Mesenchymal stem cell (in vitro differentiated cells and primary cell): ENCODE data around the gene ZNF511.

Source experiments
- DNase-seq: peaks from one replicate; pipeline ENCODE4 v3.0.0-alpha.2; 2013
- H2AFZ ChIP-seq: one replicate; pipeline ENCODE4 v1.6.1; 2013; ENCODE audit warnings: low read depth, mild to moderate bottlenecking, control low read depth, inconsistent platforms, low read length, moderate library complexity
- H2AK5ac ChIP-seq: 2 replicates; pipeline ENCODE4 v1.6.1; 2013; ENCODE audit warnings: low read length, moderate library complexity, mild to moderate bottlenecking, inconsistent platforms; ENCODE audit not compliant: severe bottlenecking
- H2BK120ac ChIP-seq: one replicate; pipeline ENCODE4 v1.6.1; 2013; ENCODE audit warnings: low read depth, mild to moderate bottlenecking, inconsistent platforms, low read length, moderate library complexity
- H2BK12ac ChIP-seq, 2 experiments: one replicate each; pipeline ENCODE4 v1.6.1; 2013; ENCODE audit warnings: inconsistent platforms in 2 of 2, low read length in 2 of 2, mild to moderate bottlenecking in 2 of 2, moderate library complexity in 2 of 2, control low read depth in 1 of 2
- H2BK15ac ChIP-seq: one replicate; pipeline ENCODE4 v1.6.1; 2013; ENCODE audit warnings: mild to moderate bottlenecking, low read depth, inconsistent platforms; ENCODE audit not compliant: poor library complexity, severe bottlenecking
- H2BK5ac ChIP-seq: 2 replicates; pipeline ENCODE4 v1.6.1; 2013; ENCODE audit warnings: low read depth, mild to moderate bottlenecking, low read length, control low read depth, inconsistent platforms; ENCODE audit not compliant: poor library complexity, severe bottlenecking
- H3K14ac ChIP-seq, 2 experiments: one replicate each; pipeline ENCODE4 v1.6.1; 2013; ENCODE audit warnings: inconsistent platforms in 2 of 2, low read length in 2 of 2, control low read depth in 1 of 2, mild to moderate bottlenecking in 1 of 2, moderate library complexity in 1 of 2
- H3K18ac ChIP-seq, 2 experiments: one replicate each; pipeline ENCODE4 v1.6.1; 2013; ENCODE audit warnings: inconsistent platforms in 2 of 2, low read length in 2 of 2, control low read depth in 1 of 2, low read depth in 1 of 2, mild to moderate bottlenecking in 1 of 2
- H3K23ac ChIP-seq, 2 experiments: one replicate each; pipeline ENCODE4 v1.6.1; 2013; ENCODE audit warnings: inconsistent platforms in 2 of 2, low read length in 2 of 2, mild to moderate bottlenecking in 2 of 2, moderate library complexity in 2 of 2, control low read depth in 1 of 2
- H3K27ac ChIP-seq: 2 replicates; pipeline ENCODE4 v1.5.1; 2013; ENCODE audit warnings: mild to moderate bottlenecking, moderate library complexity, low read length, control low read depth, inconsistent platforms; ENCODE audit not compliant: poor library complexity, severe bottlenecking
- H3K27me3 ChIP-seq, 2 experiments: 2 replicates each; pipeline versions ENCODE4 v1.6.1 to v1.7.0; 2013; ENCODE audit warnings: low read length in 2 of 2, mild to moderate bottlenecking in 2 of 2, moderate library complexity in 2 of 2, control low read depth in 1 of 2, inconsistent platforms in 1 of 2; ENCODE audit not compliant: control insufficient read depth in 1 of 2, insufficient read depth in 1 of 2
- H3K36me3 ChIP-seq, 2 experiments: 2 replicates each; pipeline versions ENCODE4 v1.6.1 to v1.7.0; 2013; ENCODE audit warnings: low read length in 2 of 2, control low read depth in 1 of 2, inconsistent platforms in 1 of 2, low read depth in 1 of 2, mild to moderate bottlenecking in 1 of 2; ENCODE audit not compliant: insufficient read depth in 2 of 2, control insufficient read depth in 1 of 2
- H3K4ac ChIP-seq, 2 experiments: one replicate each; pipeline ENCODE4 v1.6.1; 2013; ENCODE audit warnings: inconsistent platforms in 2 of 2, low read length in 2 of 2, mild to moderate bottlenecking in 2 of 2, moderate library complexity in 2 of 2, control low read depth in 1 of 2, low read depth in 1 of 2
- H3K4me1 ChIP-seq: 2 replicates; pipeline ENCODE4 v1.6.1; 2013; ENCODE audit warnings: low read depth, low read length, control low read depth; ENCODE audit not compliant: control insufficient read depth, insufficient read depth
- H3K4me2 ChIP-seq: 2 replicates; pipeline ENCODE4 v1.6.1; 2013; ENCODE audit warnings: low read length, mild to moderate bottlenecking, inconsistent platforms; ENCODE audit not compliant: poor library complexity, severe bottlenecking
- H3K4me3 ChIP-seq, 2 experiments: 2 replicates each; pipeline versions ENCODE4 v1.5.1 to v1.7.0; 2013; ENCODE audit warnings: low read length in 2 of 2, mild to moderate bottlenecking in 2 of 2, control low read depth in 1 of 2, low read depth in 1 of 2; ENCODE audit not compliant: insufficient read depth in 1 of 2
- H3K79me1 ChIP-seq: replicated peaks from 2 replicates; pipeline ENCODE4 v1.6.1; 2013; ENCODE audit warnings: mild to moderate bottlenecking, control low read depth, low read length, inconsistent platforms; ENCODE audit not compliant: poor library complexity, severe bottlenecking
- H3K9ac ChIP-seq: 2 replicates; pipeline ENCODE4 v1.7.0; 2013; ENCODE audit warnings: mild to moderate bottlenecking, low read length, moderate library complexity
- H3K9me3 ChIP-seq: 2 replicates; pipeline ENCODE4 v1.7.0; 2013; ENCODE audit warnings: mild to moderate bottlenecking, low read length; ENCODE audit not compliant: control insufficient read depth
- H4K8ac ChIP-seq: one replicate; pipeline ENCODE4 v1.6.1; 2013; ENCODE audit warnings: inconsistent platforms, mild to moderate bottlenecking, low read length, moderate library complexity
- H4K91ac ChIP-seq: one replicate; pipeline ENCODE4 v1.6.1; 2013; ENCODE audit warnings: mild to moderate bottlenecking, low read length, inconsistent platforms
- WGBS: methylation state at CpG from one replicate; pipeline ENCODE4 v1.1.7; 2013; ENCODE audit warnings: mixed read lengths; 5-methylcytosine and 5-hydroxymethylcytosine counted together

ZNF511 gene

GRCh38 chr10:133286366-133286765, 22.3 kb upstream of the ZNF511 start:
- WGBS = 92% methylated on average over 18 of the region's 18 CpGs
- Histone ChIP-seq H3K36me3 (peaks cover 85 to 90% of the 10 kb centered on the region in 2 experiments), H3K23ac (no peak overlapping the region), H3K4me3 (no peak overlapping the region), H3K9ac (no peak overlapping the region), H3K27ac (no peak overlapping the region), H4K91ac (no peak overlapping the region), H2BK12ac (no peak overlapping the region), H4K8ac (no peak overlapping the region), H3K4ac (no peak overlapping the region), H3K4me1 (peaks cover 1% of the 10 kb centered on the region), H2BK120ac (no peak overlapping the region), H3K4me2 (no peak overlapping the region), H2AK5ac (no peak overlapping the region), H3K18ac (no peak overlapping the region), H3K14ac (no peak overlapping the region), H2BK15ac (no peak overlapping the region), H2BK5ac (no peak overlapping the region), H3K9me3 (no peaks in the 10 kb centered on the region), H3K27me3 (no peaks in the 10 kb centered on the region), H3K79me1 (peaks cover 36% of the 10 kb centered on the region), H2AFZ (no peak overlapping the region)
- no peak for DNase-seq

GRCh38 chr10:133287832-133288500, 20.7 kb upstream of the ZNF511 start:
- no peak overlapping the region for H3K4me2 ChIP-seq
- H4K8ac ChIP-seq = no peak overlapping the region
- no peak overlapping the region for H2BK12ac ChIP-seq
- no peak overlapping the region for H3K18ac ChIP-seq
- no peaks in the 10 kb centered on the region for H3K27me3 ChIP-seq
- H3K27ac ChIP-seq = no peak overlapping the region
- no peak overlapping the region for H4K91ac ChIP-seq
- H3K4ac ChIP-seq = no peak overlapping the region
- WGBS = over 99% methylated on average over 36 of the region's 46 CpGs
- H3K79me1 ChIP-seq = peaks cover 39% of the 10 kb centered on the region
- H2AK5ac ChIP-seq = no peak overlapping the region
- H3K36me3 ChIP-seq = peaks cover 76 to 82% of the 10 kb centered on the region in 2 experiments
- no peak overlapping the region for H3K23ac ChIP-seq
- no peak overlapping the region for H2AFZ ChIP-seq
- H3K14ac ChIP-seq = no peak overlapping the region
- H2BK5ac ChIP-seq = no peak overlapping the region
- peaks cover 8% of the 10 kb centered on the region for H3K4me1 ChIP-seq
- no peak overlapping the region for H3K4me3 ChIP-seq
- no peak overlapping the region for H2BK120ac ChIP-seq
- no peak for DNase-seq
- no peak overlapping the region for H3K9ac ChIP-seq
- no peak overlapping the region for H2BK15ac ChIP-seq
- H3K9me3 ChIP-seq = no peaks in the 10 kb centered on the region

GRCh38 chr10:133289761-133290160, 19.0 kb upstream of the ZNF511 start:
- 95% methylated on average over 24 of the region's 24 CpGs for WGBS
- Histone ChIP-seq H3K14ac (no peak overlapping the region), H3K4ac (no peak overlapping the region)

GRCh38 chr10:133292919-133293809, 15.6 kb upstream of the ZNF511 start:
- Histone ChIP-seq H3K79me1 (peaks cover 29% of the 10 kb centered on the region), H3K27me3 (no peaks in the 10 kb centered on the region), H2BK5ac (no peak overlapping the region), H3K4ac (no peak overlapping the region), H3K4me2 (peak overlapping the region; percentile 25), H3K36me3 (peaks cover 83 to 84% of the 10 kb centered on the region in 2 experiments), H3K18ac (peak overlapping the region; percentile 44 to 65), H2BK12ac (peak overlapping the region in 1 of 2 experiments; percentile 4), H3K14ac (peak overlapping the region in 1 of 2 experiments; percentile 35), H4K8ac (peak overlapping the region; percentile 82), H2AFZ (no peak overlapping the region), H4K91ac (peak overlapping the region; percentile 88), H3K9me3 (no peaks in the 10 kb centered on the region), H3K4me1 (peaks cover 16% of the 10 kb centered on the region), H3K27ac (peak overlapping the region; percentile 46), H2AK5ac (peak overlapping the region; percentile 49), H3K9ac (no peak overlapping the region), H2BK120ac (peak overlapping the region; percentile 1), H3K4me3 (peak overlapping the region in 1 of 2 experiments; percentile 4), H3K23ac (peak overlapping the region in 1 of 2 experiments; percentile 57), H2BK15ac (no peak overlapping the region)
- 60% methylated on average over 38 of the region's 38 CpGs for WGBS
- peak; percentile 76 for DNase-seq

More at GRCh38 chr10:133289761-133290160, 19.0 kb upstream of the ZNF511 start:
- Histone ChIP-seq H3K27ac (no peak overlapping the region), H3K36me3 (peaks cover 75 to 80% of the 10 kb centered on the region in 2 experiments), H4K91ac (no peak overlapping the region), H3K79me1 (peaks cover 31% of the 10 kb centered on the region), H3K27me3 (no peaks in the 10 kb centered on the region), H4K8ac (no peak overlapping the region), H2BK12ac (no peak overlapping the region), H3K9me3 (no peaks in the 10 kb centered on the region), H2AFZ (no peak overlapping the region), H3K18ac (no peak overlapping the region), H2AK5ac (no peak overlapping the region), H3K4me2 (no peak overlapping the region), H3K4me1 (peaks cover 16% of the 10 kb centered on the region), H3K4me3 (no peak overlapping the region), H2BK120ac (no peak overlapping the region), H3K9ac (no peak overlapping the region), H3K23ac (no peak overlapping the region), H2BK15ac (no peak overlapping the region), H2BK5ac (no peak overlapping the region)
- DNase-seq = no peak
